Measurements from ENCODE around the gene GLCCI1. TPM values are rescaled to one million over a fixed set of nuclear protein-coding genes. Genes with fewer than 3 reads are reported as not detected.

Gene GLCCI1
- total and polyA plus RNA-seq, 4 donors: 1.4 to 5.9 (median 4.3) TPM

- H3K4me3 ChIP-seq (ENCODE audit: low read depth in 1 of 3, low read length in 3 of 3): no peak overlapping the region
- no peak overlapping the region for H3K27ac ChIP-seq (ENCODE audit: low read depth in 1 of 2, low read length in 2 of 2)
- TF ChIP-seq YY1 (IDR thresholded peaks at IDR 0.05) (no peak), SP1 (IDR thresholded peaks at IDR 0.05) (no peak), CTCF (IDR thresholded peaks at IDR 0.05; ENCODE audit: low read depth, low read length, missing input control) (no peak), TAF1 (conservative IDR thresholded peaks at IDR 0.05) (no peak)
- TF ChIP-seq, protein P1, sequence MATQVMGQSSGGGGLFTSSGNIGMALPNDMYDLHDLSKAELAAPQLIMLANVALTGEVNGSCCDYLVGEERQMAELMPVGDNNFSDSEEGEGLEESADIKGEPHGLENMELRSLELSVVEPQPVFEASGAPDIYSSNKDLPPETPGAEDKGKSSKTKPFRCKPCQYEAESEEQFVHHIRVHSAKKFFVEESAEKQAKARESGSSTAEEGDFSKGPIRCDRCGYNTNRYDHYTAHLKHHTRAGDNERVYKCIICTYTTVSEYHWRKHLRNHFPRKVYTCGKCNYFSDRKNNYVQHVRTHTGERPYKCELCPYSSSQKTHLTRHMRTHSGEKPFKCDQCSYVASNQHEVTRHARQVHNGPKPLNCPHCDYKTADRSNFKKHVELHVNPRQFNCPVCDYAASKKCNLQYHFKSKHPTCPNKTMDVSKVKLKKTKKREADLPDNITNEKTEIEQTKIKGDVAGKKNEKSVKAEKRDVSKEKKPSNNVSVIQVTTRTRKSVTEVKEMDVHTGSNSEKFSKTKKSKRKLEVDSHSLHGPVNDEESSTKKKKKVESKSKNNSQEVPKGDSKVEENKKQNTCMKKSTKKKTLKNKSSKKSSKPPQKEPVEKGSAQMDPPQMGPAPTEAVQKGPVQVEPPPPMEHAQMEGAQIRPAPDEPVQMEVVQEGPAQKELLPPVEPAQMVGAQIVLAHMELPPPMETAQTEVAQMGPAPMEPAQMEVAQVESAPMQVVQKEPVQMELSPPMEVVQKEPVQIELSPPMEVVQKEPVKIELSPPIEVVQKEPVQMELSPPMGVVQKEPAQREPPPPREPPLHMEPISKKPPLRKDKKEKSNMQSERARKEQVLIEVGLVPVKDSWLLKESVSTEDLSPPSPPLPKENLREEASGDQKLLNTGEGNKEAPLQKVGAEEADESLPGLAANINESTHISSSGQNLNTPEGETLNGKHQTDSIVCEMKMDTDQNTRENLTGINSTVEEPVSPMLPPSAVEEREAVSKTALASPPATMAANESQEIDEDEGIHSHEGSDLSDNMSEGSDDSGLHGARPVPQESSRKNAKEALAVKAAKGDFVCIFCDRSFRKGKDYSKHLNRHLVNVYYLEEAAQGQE (IDR thresholded peaks at IDR 0.05): no peak
- H3K9ac ChIP-seq (ENCODE audit: low read depth in 1 of 2, low read length in 2 of 2): no peak overlapping the region
- no peaks in the 10 kb centered on the region for H3K36me3 ChIP-seq (ENCODE audit: control insufficient read depth in 4 of 4, insufficient read depth in 3 of 4, low read depth in 1 of 4, low read length in 3 of 4)
- no peaks in the 10 kb centered on the region for H3K27me3 ChIP-seq (ENCODE audit: control insufficient read depth in 4 of 4, insufficient read depth in 4 of 4, low read length in 3 of 4)
- WGBS: 94% methylated on average over 12 of the region's 12 CpGs
- no peak for DNase-seq (ENCODE audit: low spot score)
- H3K4me1 ChIP-seq (ENCODE audit: control insufficient read depth in 4 of 4, insufficient read depth in 4 of 4, low read length in 3 of 4): no peaks in the 10 kb centered on the region
- no peaks in the 10 kb centered on the region for H3K9me3 ChIP-seq (ENCODE audit: control insufficient read depth in 4 of 4, low read length in 3 of 4)
Measured at GRCh38 chr7:8120390-8121058, 151.9 kb downstream of the GLCCI1 start.

DNA sequence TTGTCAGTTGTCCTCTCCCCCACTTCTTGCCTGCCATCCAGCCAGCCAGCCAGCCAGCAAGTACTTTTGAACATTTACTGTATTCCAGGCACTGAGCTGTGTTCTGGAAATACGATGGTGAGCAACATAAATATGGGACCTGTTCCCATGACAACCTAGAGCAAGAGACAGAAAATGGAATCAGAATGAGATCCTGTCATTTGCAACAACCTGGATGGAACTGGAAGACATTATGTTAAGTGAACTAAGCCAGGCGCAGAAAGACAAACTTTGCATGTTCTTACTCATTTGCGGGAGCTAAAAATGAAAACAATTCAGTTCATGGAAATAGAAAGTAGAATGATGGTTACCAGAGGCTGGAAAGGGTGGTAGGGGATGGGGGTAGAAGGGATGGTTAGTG is 152.6 kb downstream of the GLCCI1 start:
- 95% methylated on average over 3 of the region's 3 CpGs for WGBS
- no peaks in the 10 kb centered on the region for H3K36me3 ChIP-seq (ENCODE audit: control insufficient read depth in 4 of 4, insufficient read depth in 3 of 4, low read depth in 1 of 4, low read length in 3 of 4)

More for the DNA sequence above, 152.6 kb downstream of the GLCCI1 start:
- no peaks in the 10 kb centered on the region for H3K9me3 ChIP-seq (ENCODE audit: control insufficient read depth in 4 of 4, low read length in 3 of 4)
- H3K4me1 ChIP-seq (ENCODE audit: control insufficient read depth in 4 of 4, insufficient read depth in 4 of 4, low read length in 3 of 4): peaks cover 0 to 4% (median 0%) of the 10 kb centered on the region in 4 donors
- no peak for TF ChIP-seq TAF1 (conservative IDR thresholded peaks at IDR 0.05)
- TF ChIP-seq, protein P2, sequence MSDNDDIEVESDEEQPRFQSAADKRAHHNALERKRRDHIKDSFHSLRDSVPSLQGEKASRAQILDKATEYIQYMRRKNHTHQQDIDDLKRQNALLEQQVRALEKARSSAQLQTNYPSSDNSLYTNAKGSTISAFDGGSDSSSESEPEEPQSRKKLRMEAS (IDR thresholded peaks at IDR 0.05): no peak
- TF ChIP-seq NR2F2 (IDR thresholded peaks at IDR 0.05): no peak
- TF ChIP-seq, protein P3, sequence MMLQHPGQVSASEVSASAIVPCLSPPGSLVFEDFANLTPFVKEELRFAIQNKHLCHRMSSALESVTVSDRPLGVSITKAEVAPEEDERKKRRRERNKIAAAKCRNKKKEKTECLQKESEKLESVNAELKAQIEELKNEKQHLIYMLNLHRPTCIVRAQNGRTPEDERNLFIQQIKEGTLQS (IDR thresholded peaks at IDR 0.05): no peak
- TF ChIP-seq RXRA (IDR thresholded peaks at IDR 0.05): no peak
- no peak for TF ChIP-seq FOXA1 (IDR thresholded peaks at IDR 0.05)
- TF ChIP-seq CTCF (IDR thresholded peaks at IDR 0.05; ENCODE audit: low read depth, low read length, missing input control): no peak
- no peak for TF ChIP-seq ZBTB33 (IDR thresholded peaks at IDR 0.05)
- TF ChIP-seq, protein P1 (IDR thresholded peaks at IDR 0.05): no peak
- DNase-seq (ENCODE audit: low spot score): no peak
- no peak overlapping the region for H3K4me3 ChIP-seq (ENCODE audit: low read depth in 1 of 3, low read length in 3 of 3)
- H3K9ac ChIP-seq (ENCODE audit: low read depth in 1 of 2, low read length in 2 of 2): no peak overlapping the region
- H3K27ac ChIP-seq (ENCODE audit: low read depth in 1 of 2, low read length in 2 of 2): no peak overlapping the region
- H3K27me3 ChIP-seq (ENCODE audit: control insufficient read depth in 4 of 4, insufficient read depth in 4 of 4, low read length in 3 of 4): no peaks in the 10 kb centered on the region

Data from liver (tissue), 9 donors.